Measurements from ENCODE around the gene SPA17. TPM values are rescaled to one million over a fixed set of nuclear protein-coding genes. Genes with fewer than 3 reads are reported as not detected.

Gene SPA17
- 4.4 and 5.2 TPM in 2 replicates for total RNA-seq

DNA sequence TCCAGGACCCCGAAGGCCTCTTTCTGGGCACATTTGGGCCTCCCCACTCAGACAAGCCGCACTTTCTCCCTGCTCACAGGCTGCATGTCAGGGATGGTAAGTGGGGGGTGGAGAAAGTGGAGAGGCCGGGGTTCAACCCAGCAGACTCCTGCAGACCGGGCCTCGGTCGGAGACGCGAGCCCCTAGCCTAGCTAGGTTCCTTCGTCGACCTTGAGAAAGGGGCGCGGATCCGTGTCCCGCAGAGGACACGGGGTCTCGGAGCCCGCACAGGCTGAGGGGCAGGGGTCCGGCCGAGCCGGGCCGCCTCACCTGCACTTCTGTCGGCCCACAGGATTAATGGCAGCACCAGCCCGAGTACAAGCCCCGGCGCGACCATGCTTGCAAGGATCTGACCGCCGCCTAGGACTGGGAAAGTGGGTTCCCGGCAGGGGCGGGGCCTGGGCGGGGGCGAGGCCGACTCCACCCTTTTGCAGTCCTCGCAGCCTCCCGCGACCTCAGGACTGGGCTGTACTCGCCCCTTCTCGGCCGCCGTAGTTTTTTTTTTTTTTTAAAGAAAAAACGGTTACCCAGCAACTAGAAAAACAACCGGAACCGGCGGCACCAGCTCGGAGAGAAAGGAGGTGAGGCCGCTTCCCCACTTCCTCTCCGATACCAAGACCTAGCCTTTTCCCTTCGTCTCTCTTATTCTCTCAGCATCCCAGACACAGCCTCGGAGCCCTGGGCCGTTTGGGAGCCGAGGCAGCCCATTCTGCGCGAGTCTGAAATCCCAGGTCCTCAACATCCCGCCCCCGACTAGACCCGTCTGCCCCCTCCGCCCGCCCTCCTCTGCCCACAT, at the start of gene SPA17, which contains the start of gene SIAE:
Gene SPA17, plus strand, starts transcription at position 572 of the 835 bp plus-strand sequence. CDS start 1,361 bp downstream, outside the sequence.
Gene SIAE, minus strand, starts transcription at position 407 of the 835 bp plus-strand sequence. Its CDS starts 31 bp downstream, at position 376.

GRCh38 chr11:124739479-124740276, 66.0 kb downstream of the SPA17 start, which contains the start of gene NRGN:
NRGN (plus strand) TSS chr11:124739942; CDS start chr11:124740085, 143 bp downstream.

Small RNA genes lying within 50 kb of the gene (small RNA-seq; reads per million reads assigned to genes)
- gene RNA5SP352 = not detected

Other genes with a start within 250 kb of the SPA17 start
- not detected in 2 replicates for gene OR8B4, start 249.0 kb upstream of the SPA17 start, total RNA-seq
- not detected in 2 replicates for gene OR8B8, start 228.2 kb upstream of the SPA17 start, total RNA-seq
- not detected in 2 replicates for gene OR8B12, start 130.2 kb upstream of the SPA17 start, total RNA-seq
- under 0.01 TPM in 1 of 2 replicates, not detected in the other for gene OR8A1, start 103.9 kb upstream of the SPA17 start, total RNA-seq
- not detected in 2 replicates for gene PANX3, start 62.5 kb upstream of the SPA17 start, total RNA-seq
- 38.3 and 40.9 TPM in 2 replicates for gene TBRG1, start 51.0 kb upstream of the SPA17 start, total RNA-seq
- 10.1 and 11.5 TPM in 2 replicates for gene SIAE, start 165 bp upstream of the SPA17 start, total RNA-seq
- gene NRGN, start 66.0 kb downstream of the SPA17 start, total RNA-seq = not detected in 2 replicates
- not detected in 2 replicates for gene VSIG2, start 78.4 kb downstream of the SPA17 start, total RNA-seq
- gene ESAM, start 88.4 kb downstream of the SPA17 start, total RNA-seq = 0.61 TPM in 1 of 2 replicates, not detected in the other
- gene MSANTD2, start 126.5 kb downstream of the SPA17 start, total RNA-seq = 10.6 and 13.0 TPM in 2 replicates
- gene ROBO3, start 191.5 kb downstream of the SPA17 start, total RNA-seq = 20.3 and 31.0 TPM in 2 replicates
- 1.1 and 1.3 TPM in 2 replicates for gene ROBO4, start 224.0 kb downstream of the SPA17 start, total RNA-seq
- gene HEPN1, start 245.3 kb downstream of the SPA17 start, total RNA-seq = not detected in 2 replicates

Data from hair follicle dermal papilla cell (primary cell).